Thymus (tissue), 11 donors: ENCODE measurements around the gene PRR36. TPM values are rescaled to one million over a fixed set of nuclear protein-coding genes. Genes with fewer than 3 reads are reported as not detected.
"Not testable (repeated sequence)": the region's sequence is repeated elsewhere in the genome, so short reads cannot be mapped to it uniquely, and the experiment has no call there.

Experiments used
- DNase-seq, 9 donors: peaks; one replicate each; pipeline ENCODE4 v3.0.0-alpha.2; 2013; ENCODE audit warnings: low spot score in 9 of 9, low read depth in 6 of 9, missing footprints in 1 of 9
- H3K27ac ChIP-seq, 2 donors: one replicate each; pipeline ENCODE4 v1.5.1; 2013; ENCODE audit warnings: control low read depth in 1 of 2, low read depth in 1 of 2, low read length in 1 of 2, mild to moderate bottlenecking in 1 of 2, moderate library complexity in 1 of 2
- H3K27me3 ChIP-seq, 2 donors: one replicate each; pipeline ENCODE4 v1.5.1; 2013; ENCODE audit warnings: low read length in 1 of 2; ENCODE audit not compliant: control insufficient read depth in 2 of 2, insufficient read depth in 1 of 2
- H3K36me3 ChIP-seq, 2 donors: one replicate each; pipeline ENCODE4 v1.5.1; 2013; ENCODE audit warnings: low read length in 1 of 2, mild to moderate bottlenecking in 1 of 2, moderate library complexity in 1 of 2; ENCODE audit not compliant: control insufficient read depth in 2 of 2, insufficient read depth in 2 of 2
- H3K4me1 ChIP-seq, 2 donors: one replicate each; pipeline ENCODE4 v1.5.1; 2013; ENCODE audit warnings: low read length in 2 of 2; ENCODE audit not compliant: control insufficient read depth in 2 of 2, insufficient read depth in 2 of 2
- H3K4me3 ChIP-seq, 2 donors: one replicate each; pipeline ENCODE4 v1.5.1; 2013; ENCODE audit warnings: low read length in 2 of 2, control low read depth in 1 of 2, mild to moderate bottlenecking in 1 of 2
- H3K9me3 ChIP-seq, 2 donors: one replicate each; pipeline ENCODE4 v1.5.1; 2013; ENCODE audit warnings: low read length in 1 of 2, mild to moderate bottlenecking in 1 of 2; ENCODE audit not compliant: control insufficient read depth in 2 of 2, insufficient read depth in 1 of 2
- WGBS: extraction: QIAGEN DNeasy Blood & Tissue Kit; methylation state at CpG from one replicate; pipeline ENCODE4 v1.1.7; 2013; 5-methylcytosine and 5-hydroxymethylcytosine counted together
- polyA plus RNA-seq: library from polyadenylated mRNA; stranded (reverse); fragments of 200-250 nt; gene quantifications from one replicate; pipeline ENCODE4 v1.2.3, GENCODE V29; 2013
- total RNA-seq: library from RNA; stranded (reverse); fragments of 120-200 nt; gene quantifications from one replicate; pipeline ENCODE4 v1.2.4, GENCODE V29; 2013
- donor health status: healthy.

Gene PRR36
- total and polyA plus RNA-seq, 2 donors, result 0.09 to 0.16 TPM

DNA sequence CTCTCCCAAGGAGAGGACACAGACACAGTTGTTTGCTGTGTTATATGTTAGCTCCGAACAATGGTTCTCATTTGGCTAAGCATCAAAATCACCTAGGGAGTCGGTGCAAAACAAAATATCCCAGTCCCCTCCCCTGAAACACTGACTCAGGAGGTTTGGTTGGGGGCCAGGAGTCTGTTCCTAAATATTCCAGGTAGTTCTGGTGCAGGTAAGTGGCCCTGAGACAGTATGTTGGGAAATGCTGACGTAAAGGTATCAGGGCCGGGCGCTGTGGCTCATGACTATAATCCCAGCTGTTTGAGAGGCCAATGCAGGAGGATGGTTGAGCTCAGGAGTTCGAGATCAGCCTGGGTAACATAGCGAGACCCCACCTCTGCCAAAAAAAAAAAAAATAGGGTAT, 27.1 kb upstream of the PRR36 start:
- H3K27me3 ChIP-seq, result peaks cover 0 to 9% of the 10 kb centered on the region in 2 donors
- H3K4me3 ChIP-seq, result no peak overlapping the region
- peaks cover 13 to 23% of the 10 kb centered on the region in 2 donors for H3K4me1 ChIP-seq
- H3K36me3 ChIP-seq, result peaks cover 4 to 7% of the 10 kb centered on the region in 2 donors
- H3K27ac ChIP-seq, result no peak overlapping the region
- DNase-seq, result no peak
- 96% methylated on average over 7 of the region's 7 CpGs for whole genome bisulfite sequencing
- H3K9me3 ChIP-seq, result peaks cover 0 to 5% of the 10 kb centered on the region in 2 donors

DNA sequence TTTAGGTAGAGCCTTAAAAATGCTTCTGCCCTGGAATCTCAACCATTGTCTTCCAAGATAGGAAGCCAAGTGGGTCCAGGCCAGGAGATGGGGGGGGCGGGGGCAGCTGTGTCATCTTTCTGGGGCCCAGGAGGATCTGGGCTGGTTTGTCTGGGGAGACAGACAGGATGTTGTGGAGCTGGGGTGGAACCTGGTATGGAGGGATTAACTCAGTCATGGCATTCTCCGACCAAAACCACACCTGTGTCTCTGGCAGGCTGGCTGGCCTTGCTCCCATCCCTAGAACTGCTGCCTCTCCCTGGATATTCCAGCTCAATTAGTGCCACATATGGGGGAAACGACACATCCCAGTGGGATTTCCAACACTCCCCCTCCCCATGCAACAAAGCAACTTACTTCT, 26.7 kb upstream of the PRR36 start:
- 90% methylated on average over 3 of the region's 3 CpGs for WGBS
- H3K4me1 ChIP-seq, result peaks cover 12 to 23% of the 10 kb centered on the region in 2 donors
- H3K27ac ChIP-seq, result no peak overlapping the region
- DNase-seq, result no peak
- peaks cover 0 to 4% of the 10 kb centered on the region in 2 donors for H3K36me3 ChIP-seq
- peaks cover 0 to 5% of the 10 kb centered on the region in 2 donors for H3K9me3 ChIP-seq
- no peak overlapping the region for H3K4me3 ChIP-seq
- peaks cover 0 to 9% of the 10 kb centered on the region in 2 donors for H3K27me3 ChIP-seq

DNA sequence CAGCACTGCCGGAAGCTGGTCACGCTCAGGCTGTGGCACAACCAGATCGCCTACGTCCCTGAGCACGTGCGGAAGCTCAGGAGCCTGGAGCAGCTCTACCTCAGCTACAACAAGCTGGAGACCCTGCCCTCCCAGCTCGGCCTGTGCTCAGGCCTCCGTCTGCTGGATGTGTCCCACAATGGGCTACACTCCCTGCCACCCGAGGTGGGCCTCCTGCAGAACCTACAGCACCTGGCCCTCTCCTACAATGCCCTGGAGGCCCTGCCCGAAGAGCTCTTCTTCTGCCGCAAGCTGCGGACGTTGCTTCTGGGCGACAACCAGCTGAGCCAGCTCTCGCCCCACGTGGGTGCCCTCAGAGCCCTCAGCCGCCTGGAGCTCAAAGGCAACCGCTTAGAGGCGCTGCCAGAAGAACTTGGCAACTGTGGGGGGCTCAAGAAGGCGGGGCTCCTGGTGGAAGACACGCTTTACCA, 26.2 kb upstream of the PRR36 start:
- H3K27me3 ChIP-seq, result peaks cover 0 to 12% of the 10 kb centered on the region in 2 donors
- 93% methylated on average over 21 of the region's 21 CpGs for WGBS
- peaks cover 11 to 23% of the 10 kb centered on the region in 2 donors for H3K4me1 ChIP-seq
- H3K36me3 ChIP-seq, result no peaks in the 10 kb centered on the region
- H3K9me3 ChIP-seq, result peaks cover 0 to 5% of the 10 kb centered on the region in 2 donors
- H3K27ac ChIP-seq, result no peak overlapping the region
- H3K4me3 ChIP-seq, result no peak overlapping the region
- no peak for DNase-seq

DNA sequence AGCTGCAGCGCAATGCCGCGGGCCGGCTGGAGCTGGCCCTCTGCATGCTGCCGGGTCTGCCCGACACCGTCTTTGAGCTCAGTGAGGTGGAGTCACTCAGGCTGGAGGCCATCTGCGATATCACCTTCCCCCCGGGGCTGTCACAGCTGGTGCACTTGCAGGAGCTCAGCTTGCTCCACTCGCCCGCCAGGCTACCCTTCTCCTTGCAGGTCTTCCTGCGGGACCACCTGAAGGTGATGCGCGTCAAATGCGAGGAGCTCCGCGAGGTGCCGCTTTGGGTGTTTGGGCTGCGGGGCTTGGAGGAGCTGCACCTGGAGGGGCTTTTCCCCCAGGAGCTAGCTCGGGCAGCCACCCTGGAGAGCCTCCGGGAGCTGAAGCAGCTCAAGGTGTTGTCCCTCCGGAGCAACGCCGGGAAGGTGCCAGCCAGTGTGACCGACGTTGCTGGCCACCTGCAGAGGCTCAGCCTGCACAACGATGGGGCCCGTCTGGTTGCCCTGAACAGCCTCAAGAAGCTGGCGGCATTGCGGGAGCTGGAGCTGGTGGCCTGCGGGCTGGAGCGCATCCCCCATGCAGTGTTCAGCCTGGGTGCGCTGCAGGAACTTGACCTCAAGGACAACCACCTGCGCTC, 25.7 kb upstream of the PRR36 start:
- DNase-seq, result no peak
- WGBS, result 94% methylated on average over 34 of the region's 34 CpGs
- H3K9me3 ChIP-seq, result peaks cover 0 to 5% of the 10 kb centered on the region in 2 donors
- no peak overlapping the region for H3K4me3 ChIP-seq
- peaks cover 0 to 18% of the 10 kb centered on the region in 2 donors for H3K27me3 ChIP-seq
- peaks cover 10 to 17% of the 10 kb centered on the region in 2 donors for H3K4me1 ChIP-seq
- H3K27ac ChIP-seq, result no peak overlapping the region
- H3K36me3 ChIP-seq, result no peaks in the 10 kb centered on the region

DNA sequence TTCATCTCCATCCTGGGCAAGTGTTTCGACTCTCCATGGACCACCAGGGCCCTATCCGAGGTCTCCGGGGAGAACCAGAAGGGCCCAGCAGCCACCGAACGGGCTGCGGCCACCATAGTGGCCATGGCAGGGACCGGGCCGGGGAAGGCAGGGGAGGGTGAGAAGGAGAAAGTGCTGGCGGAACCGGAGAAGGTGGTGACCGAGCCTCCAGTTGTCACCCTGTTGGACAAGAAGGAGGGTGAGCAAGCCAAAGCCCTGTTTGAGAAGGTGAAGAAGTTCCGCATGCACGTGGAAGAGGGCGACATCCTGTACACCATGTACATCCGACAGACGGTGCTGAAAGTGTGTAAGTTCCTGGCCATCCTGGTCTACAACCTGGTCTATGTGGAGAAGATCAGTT, 24.8 kb upstream of the PRR36 start:
- Histone ChIP-seq H3K9me3 (peaks cover 0 to 5% of the 10 kb centered on the region in 2 donors), H3K36me3 (no peaks in the 10 kb centered on the region), H3K4me1 (peaks cover 4 to 10% of the 10 kb centered on the region in 2 donors), H3K27ac (no peak overlapping the region), H3K4me3 (no peak overlapping the region), H3K27me3 (peaks cover 0 to 26% of the 10 kb centered on the region in 2 donors)
- 93% methylated on average over 16 of the region's 16 CpGs for WGBS
- no peak for DNase-seq

DNA sequence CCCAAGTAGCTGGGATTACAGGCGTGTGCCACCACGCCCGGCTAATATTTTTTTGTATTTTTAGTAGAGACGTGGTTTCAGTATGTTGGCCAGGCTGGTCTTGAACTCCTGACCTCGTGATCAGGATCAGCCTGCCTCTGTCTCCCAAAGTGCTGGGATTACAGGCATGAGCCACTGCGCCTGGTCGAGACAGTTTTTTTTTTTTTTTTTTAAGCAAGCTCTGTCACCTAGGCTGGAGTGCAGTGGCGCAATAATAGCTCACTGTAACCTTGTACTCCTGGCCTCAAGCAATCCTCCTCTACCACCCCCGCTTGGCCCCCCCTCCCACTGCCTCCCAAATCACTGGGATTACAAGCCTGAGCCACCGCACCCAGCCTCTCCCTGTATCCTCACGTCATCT, 23.1 kb upstream of the PRR36 start:
- H3K27ac ChIP-seq, result no peak overlapping the region
- H3K9me3 ChIP-seq, result no peaks in the 10 kb centered on the region
- H3K36me3 ChIP-seq, result no peaks in the 10 kb centered on the region
- no peaks in the 10 kb centered on the region for H3K4me1 ChIP-seq
- no peak overlapping the region for H3K4me3 ChIP-seq
- DNase-seq, result no peak
- peaks cover 0 to 22% of the 10 kb centered on the region in 2 donors for H3K27me3 ChIP-seq
- 94% methylated on average over 11 of the region's 11 CpGs for WGBS

DNA sequence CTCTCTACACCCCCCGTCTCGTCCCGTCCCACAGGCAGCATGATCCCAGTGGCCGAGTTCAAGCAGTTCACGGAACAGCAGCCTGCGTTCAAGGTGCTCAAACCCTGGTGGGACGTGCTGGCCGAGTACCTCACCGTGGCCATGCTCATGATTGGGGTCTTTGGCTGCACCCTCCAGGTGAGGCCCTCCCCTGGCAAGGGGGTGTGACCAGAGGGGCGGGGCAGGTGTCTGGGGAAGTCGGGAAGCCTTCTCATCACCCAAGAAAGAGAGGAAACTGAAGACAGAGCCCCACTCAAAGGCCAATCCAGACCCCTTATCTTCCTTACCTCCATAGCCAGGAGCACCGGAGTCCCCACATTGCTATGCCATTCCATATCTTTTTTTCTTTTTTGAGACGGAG, 21.4 kb upstream of the PRR36 start:
- Histone ChIP-seq H3K9me3 (no peaks in the 10 kb centered on the region), H3K27ac (no peak overlapping the region), H3K4me3 (no peak overlapping the region), H3K27me3 (peaks cover 0 to 29% of the 10 kb centered on the region in 2 donors), H3K4me1 (no peaks in the 10 kb centered on the region), H3K36me3 (no peaks in the 10 kb centered on the region)
- WGBS, result 93% methylated on average over 13 of the region's 13 CpGs
- no peak for DNase-seq

DNA sequence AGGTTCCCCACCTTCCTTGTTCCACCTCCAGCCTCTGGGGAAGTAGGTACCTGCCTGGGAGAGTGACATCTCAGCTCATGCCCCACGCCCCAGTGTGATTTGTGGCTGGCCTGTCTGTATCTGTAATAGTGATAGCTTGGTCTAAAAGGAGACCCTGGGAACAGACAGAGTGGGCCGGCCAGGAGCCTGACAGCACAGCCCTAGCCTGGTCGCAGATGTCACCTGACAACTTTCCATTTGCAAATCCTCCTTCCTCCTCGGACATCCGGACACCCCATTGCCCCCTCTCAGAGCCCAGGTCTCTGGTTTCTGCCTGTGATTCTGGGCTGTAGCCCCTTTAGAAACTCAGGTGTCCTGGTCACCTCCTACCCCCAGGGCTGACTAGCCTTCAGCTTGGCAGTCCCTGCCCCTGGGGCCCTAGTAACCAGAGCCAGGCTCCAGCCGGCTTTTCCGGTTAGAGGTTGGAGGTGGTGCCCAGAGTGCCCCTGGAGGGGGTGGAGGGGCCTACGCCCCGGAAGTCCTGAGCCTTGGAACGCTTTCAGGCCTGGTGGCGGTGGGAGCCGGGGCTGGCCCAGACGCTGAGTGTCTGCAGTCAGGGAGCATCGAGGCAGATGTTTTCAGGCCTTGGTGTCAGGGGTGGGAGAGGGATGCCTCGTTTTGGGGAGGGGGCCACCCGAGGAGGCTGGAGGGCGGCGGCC, 20.6 kb upstream of the PRR36 start:
- H3K27ac ChIP-seq, result no peak overlapping the region
- H3K4me1 ChIP-seq, result no peaks in the 10 kb centered on the region
- H3K9me3 ChIP-seq, result no peaks in the 10 kb centered on the region
- DNase-seq, result no peak
- H3K27me3 ChIP-seq, result peaks cover 0 to 34% of the 10 kb centered on the region in 2 donors
- H3K4me3 ChIP-seq, result no peak overlapping the region
- whole genome bisulfite sequencing, result 77% methylated on average over 18 of the region's 18 CpGs
- no peaks in the 10 kb centered on the region for H3K36me3 ChIP-seq

DNA sequence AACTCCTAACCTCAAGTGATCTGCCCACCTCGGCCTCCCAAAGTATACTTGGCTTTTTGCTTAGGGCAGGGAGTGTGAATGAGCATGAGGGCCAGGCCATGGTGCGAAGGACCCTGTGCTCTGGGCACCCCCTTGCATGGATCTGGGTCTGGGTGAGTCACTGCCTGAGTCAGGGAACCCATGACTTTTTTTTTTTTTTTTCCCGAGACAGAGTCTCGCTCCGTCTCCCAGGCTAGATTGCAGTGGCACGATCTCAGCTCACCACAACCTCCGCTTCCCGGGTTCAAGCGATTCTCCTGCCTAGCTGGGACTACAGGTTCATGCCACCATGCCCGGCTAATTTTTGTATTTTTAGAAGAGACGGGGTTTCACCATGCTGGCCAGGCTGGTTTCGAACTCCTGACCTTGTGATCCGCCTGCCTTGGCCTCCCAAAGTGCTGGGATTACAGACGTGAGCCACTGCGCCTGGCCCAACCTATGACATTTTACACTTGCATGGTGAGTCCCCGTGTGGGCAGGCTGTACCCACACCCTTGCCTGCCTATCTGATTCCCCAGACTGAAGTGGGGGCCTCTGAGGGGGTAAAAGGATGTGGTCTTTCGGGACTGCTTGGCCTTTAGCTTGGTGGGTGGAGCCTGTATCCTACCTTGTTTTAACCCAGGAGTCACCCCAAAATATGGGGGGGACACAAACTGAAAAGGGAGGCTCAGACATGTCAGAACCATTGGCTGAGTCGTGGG, 19.3 kb upstream of the PRR36 start:
- 82% methylated on average over 18 of the region's 18 CpGs for WGBS
- not testable (repeated sequence) for H3K4me3 ChIP-seq, H3K9me3 ChIP-seq, DNase-seq, H3K4me1 ChIP-seq, H3K27ac ChIP-seq, H3K36me3 ChIP-seq
- H3K27me3 ChIP-seq, result peaks cover 4 to 47% of the 10 kb centered on the region in 2 donors
